K562 (cell line): ENCODE data around the gene ECSIT. TPM values are rescaled to one million over a fixed set of nuclear protein-coding genes. Genes with fewer than 3 reads are reported as not detected.

Source experiments
- BRCA1 ChIP-seq, 2 experiments: fragments of 450-650 bp in 1 of 2; sonication (generic) in 1 of 2; formaldehyde crosslinking in 1 of 2; IDR thresholded peaks; 2 replicates each; pipeline versions ENCODE4 v1.5.0 to v1.6.1; 2017 to 2020; ENCODE audit warnings: mild to moderate bottlenecking in 1 of 2, missing genetic modification reagents in 1 of 2
- DDX20 ChIP-seq: fragments of 450-650 bp; IDR thresholded peaks from 2 replicates; pipeline ENCODE4 v1.6.1; 2016; ENCODE audit warnings: missing genetic modification characterization, low read depth, mild to moderate bottlenecking, missing compliant biosample characterization, moderate library complexity
- ELF2 ChIP-seq: fragments of 250-450 bp; sonication (Bioruptor Pico); IDR thresholded peaks from 2 replicates; pipeline ENCODE4 v1.5.0; 2021; ENCODE audit warnings: mild to moderate bottlenecking
- MIER1 ChIP-seq: fragments of 450-650 bp; IDR thresholded peaks from 2 replicates; pipeline ENCODE4 v1.6.1; 2016; ENCODE audit warnings: antibody characterized with exemption, mild to moderate bottlenecking, low read depth
- NELFE ChIP-seq: IDR thresholded peaks from 2 replicates; pipeline ENCODE4 v1.6.1; 2011; ENCODE audit warnings: mild to moderate bottlenecking; ENCODE audit not compliant: insufficient read depth, insufficient read length
- POLR2AphosphoS2 ChIP-seq: IDR thresholded peaks from 2 replicates; pipeline ENCODE4 v1.6.1; 2012; ENCODE audit warnings: low read length, improper control_type of control experiment
- PREB ChIP-seq: sonication (generic); formaldehyde crosslinking; IDR thresholded peaks from 2 replicates; pipeline ENCODE4 v1.8.1; 2023; ENCODE audit warnings: mild to moderate bottlenecking, missing genetic modification reagents
- XRCC5 ChIP-seq: fragments of 200-400 bp; formaldehyde crosslinking; IDR thresholded peaks from 2 replicates; pipeline ENCODE4 v1.6.1; 2017; ENCODE audit warnings: low read depth, mild to moderate bottlenecking, low read length
- ZNF518B ChIP-seq: fragments of 250-450 bp; sonication (Bioruptor Pico); IDR thresholded peaks from 2 replicates; pipeline ENCODE4 v1.5.0; 2021; ENCODE audit warnings: mild to moderate bottlenecking, moderate library complexity
- polyA plus RNA-seq, 8 experiments: library from polyadenylated mRNA; depleted of rRNA in 4 of 8; stranded (reverse) in 5 of 8; unstranded in 3 of 8; fragments of >200 nt; fragmentation: Nextera tagmentation in 2 of 8; fragmentation: Illumina TruSeq in 1 of 8; extraction: Ambion mirVana in 2 of 8; extraction: Trizol in 1 of 8; gene quantifications; 2 replicates each; pipeline versions ENCODE4 v1.2.1 to v1.2.3, GENCODE V29; 2011 to 2014; ENCODE audit warnings: inconsistent platforms in 1 of 8, missing spikeins in 1 of 8
- total RNA-seq, 7 experiments: library from RNA; depleted of rRNA in 6 of 7; stranded (reverse); fragments of >200 nt in 6 of 7; fragmentation: Illumina TruSeq in 2 of 7; extraction: Trizol in 2 of 7; gene quantifications; 2 replicates each; pipeline versions ENCODE4 v1.2.1 to v1.2.3, GENCODE V29; 2011 to 2021; ENCODE audit warnings: low replicate concordance in 1 of 7

ECSIT gene
- total and polyA plus RNA-seq, 9 of the 15 experiments (the other 6 are each of a cell fraction or from before 2014, with no cell fraction given): 1.1 to 82.5 (median 43.9) TPM

DNA sequence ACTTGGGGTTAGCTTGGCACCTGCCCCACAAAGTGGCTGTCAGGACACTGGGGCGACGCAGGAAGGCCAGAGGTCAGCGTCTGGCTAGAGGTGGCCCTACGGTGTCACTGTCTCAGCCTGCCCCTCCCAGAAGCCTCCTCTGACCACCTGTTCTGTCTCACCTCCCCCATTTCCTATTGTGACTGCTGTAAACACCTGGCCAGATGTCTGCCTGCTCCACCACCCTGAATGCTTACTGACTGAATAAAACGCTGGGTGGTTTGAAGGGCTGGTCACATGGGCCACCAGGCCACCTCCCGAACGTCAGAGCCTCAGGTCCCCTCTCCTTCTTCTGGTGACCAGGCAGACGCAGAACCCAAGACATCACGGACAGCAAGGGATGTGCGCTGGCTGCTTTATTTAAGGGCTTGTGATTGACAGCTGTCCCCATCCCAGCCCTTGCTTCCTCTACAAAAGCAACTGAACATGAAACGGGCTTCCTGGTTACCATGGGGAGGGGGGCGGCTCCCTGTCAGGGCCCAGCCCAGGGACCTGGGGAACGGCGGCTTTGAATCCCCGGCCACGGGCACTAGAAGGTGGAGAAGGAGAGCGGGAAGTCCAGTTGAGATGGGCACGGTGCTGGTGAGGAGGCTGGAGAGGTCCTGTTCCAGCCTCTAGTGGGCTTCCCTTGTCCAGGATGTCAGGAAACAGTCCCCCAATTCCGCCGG, 23.9 kb upstream of the ECSIT start (continued):
- no peak for TF ChIP-seq PREB (CRISPR knock-in tag)
- no peak for TF ChIP-seq XRCC5
- TF ChIP-seq ELF2 (CRISPR knock-in tag): no peak
- TF ChIP-seq NELFE: no peak
- TF ChIP-seq DDX20 (tag): no peak
- no peak for TF ChIP-seq MIER1
- TF ChIP-seq BRCA1 (IDR thresholded peaks at IDR 0.05): no peak
- TF ChIP-seq BRCA1 (CRISPR knock-in tag; IDR thresholded peaks at IDR 0.05): no peak
- no peak for TF ChIP-seq POLR2AphosphoS2
- TF ChIP-seq ZNF518B (CRISPR knock-in tag): no peak
